ENCODE data around the gene FAM13C. TPM values are rescaled to one million over a fixed set of nuclear protein-coding genes. Genes with fewer than 3 reads are reported as not detected.

FAM13C gene
- total RNA-seq, 4 donors from 2014 or later = 10.3 to 36.9 (median 20.6) TPM

DNA sequence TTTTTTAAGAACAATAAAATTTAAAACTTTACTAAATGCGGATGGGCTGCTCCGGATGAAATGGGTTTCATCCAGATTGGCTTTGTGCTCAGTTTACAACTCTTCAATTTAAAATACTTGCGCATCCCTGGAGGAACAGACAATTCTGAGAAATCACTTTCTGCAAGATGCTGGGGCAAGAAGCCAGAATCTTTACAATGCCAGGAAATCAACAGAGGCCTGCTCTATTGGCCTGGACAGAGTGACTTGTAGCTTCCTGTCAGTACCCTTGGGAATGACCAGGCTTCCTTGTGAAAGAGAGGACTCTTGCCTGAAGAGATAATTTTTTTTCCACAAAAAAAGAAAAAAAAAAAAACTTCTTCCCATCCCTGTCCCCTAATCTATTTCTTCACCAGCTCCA lies 3.9 kb upstream of the FAM13C start:
- Histone ChIP-seq H3K27ac (no peak overlapping the region), H3K27me3 (no peaks in the 10 kb centered on the region)
- no peak for TF ChIP-seq POLR2A (IDR thresholded peaks at IDR 0.05)
- TF ChIP-seq, protein P1, sequence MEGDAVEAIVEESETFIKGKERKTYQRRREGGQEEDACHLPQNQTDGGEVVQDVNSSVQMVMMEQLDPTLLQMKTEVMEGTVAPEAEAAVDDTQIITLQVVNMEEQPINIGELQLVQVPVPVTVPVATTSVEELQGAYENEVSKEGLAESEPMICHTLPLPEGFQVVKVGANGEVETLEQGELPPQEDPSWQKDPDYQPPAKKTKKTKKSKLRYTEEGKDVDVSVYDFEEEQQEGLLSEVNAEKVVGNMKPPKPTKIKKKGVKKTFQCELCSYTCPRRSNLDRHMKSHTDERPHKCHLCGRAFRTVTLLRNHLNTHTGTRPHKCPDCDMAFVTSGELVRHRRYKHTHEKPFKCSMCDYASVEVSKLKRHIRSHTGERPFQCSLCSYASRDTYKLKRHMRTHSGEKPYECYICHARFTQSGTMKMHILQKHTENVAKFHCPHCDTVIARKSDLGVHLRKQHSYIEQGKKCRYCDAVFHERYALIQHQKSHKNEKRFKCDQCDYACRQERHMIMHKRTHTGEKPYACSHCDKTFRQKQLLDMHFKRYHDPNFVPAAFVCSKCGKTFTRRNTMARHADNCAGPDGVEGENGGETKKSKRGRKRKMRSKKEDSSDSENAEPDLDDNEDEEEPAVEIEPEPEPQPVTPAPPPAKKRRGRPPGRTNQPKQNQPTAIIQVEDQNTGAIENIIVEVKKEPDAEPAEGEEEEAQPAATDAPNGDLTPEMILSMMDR (IDR thresholded peaks at IDR 0.05) = no peak
- TF ChIP-seq EP300 (IDR thresholded peaks at IDR 0.05) = peak in 1 of 2 donors; percentile 60

DNA sequence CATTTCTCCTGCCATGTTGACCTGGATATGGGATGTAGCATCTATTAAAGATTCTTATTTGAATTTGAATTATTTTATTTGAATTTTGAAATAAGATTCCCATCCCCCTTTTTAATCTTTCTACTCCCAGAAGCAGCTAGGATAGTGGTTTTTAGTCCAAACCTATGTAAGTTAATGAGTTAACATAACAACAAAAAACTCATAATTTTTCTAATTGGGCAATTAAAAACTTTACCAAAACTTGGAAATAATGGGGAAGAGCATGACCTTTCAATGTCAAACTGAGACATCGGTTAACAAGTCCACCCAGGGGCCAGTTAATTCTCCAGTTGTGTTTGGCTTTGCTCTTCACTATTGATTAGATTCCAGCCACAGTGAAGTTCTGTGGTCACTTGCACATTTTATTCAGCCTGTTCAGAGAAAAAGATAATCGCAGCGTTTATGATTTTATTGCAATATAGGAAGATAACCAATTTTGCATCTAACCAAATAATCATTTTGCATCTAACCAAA lies 1.2 kb upstream of the FAM13C start:
- no peak for DNase-seq (ENCODE audit: low spot score in 2 of 2)
- Histone ChIP-seq H3K4me1 (peaks cover 0 to 16% (median 0%) of the 10 kb centered on the region in 4 donors), H3K27ac (peak overlapping the region in 2 of 4 donors; percentile 63 to 85), H3K4me3 (peak overlapping the region in 1 of 4 donors; percentile 75), H3K27me3 (no peaks in the 10 kb centered on the region), H3K36me3 (no peaks in the 10 kb centered on the region), H3K9me3 (no peaks in the 10 kb centered on the region)
- TF ChIP-seq POLR2A (IDR thresholded peaks at IDR 0.05) (no peak), EP300 (IDR thresholded peaks at IDR 0.05) (no peak)
- TF ChIP-seq, protein P1 (IDR thresholded peaks at IDR 0.05) = no peak
- 70 to 74% methylated on average over 3 of the region's 3 CpGs for WGBS, 2 donors

More for the DNA sequence above, 3.9 kb upstream of the FAM13C start:
- no peak for DNase-seq (ENCODE audit: low spot score in 2 of 2)
- Histone ChIP-seq H3K9me3 (no peaks in the 10 kb centered on the region), H3K4me3 (no peak overlapping the region), H3K4me1 (peaks cover 0 to 16% (median 0%) of the 10 kb centered on the region in 4 donors), H3K36me3 (no peaks in the 10 kb centered on the region)
- 70 to 72% methylated on average over 3 of the region's 3 CpGs for WGBS, 2 donors

DNA sequence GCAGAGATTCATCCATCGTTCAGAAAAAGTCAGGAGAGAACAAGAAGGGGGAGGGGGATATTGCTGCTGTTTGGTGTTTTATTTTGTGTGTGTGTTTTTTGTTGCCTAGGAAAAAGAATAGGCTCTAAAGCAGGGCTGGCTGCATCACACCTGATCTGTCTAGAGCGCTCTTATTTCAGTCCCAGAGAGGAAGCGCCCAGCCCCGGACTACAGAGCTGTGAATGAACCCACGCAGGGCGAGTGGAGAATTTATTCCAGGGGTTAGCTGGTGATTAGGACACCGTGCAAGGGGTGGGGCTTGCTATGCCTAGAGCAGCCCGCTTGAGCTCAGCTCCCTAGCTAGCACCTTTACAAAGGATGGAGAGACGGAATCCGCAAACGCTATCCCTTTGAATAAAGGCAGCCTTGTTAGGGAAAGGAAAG lies 621 bp upstream of the FAM13C start:
- Histone ChIP-seq H3K27me3 (no peaks in the 10 kb centered on the region), H3K9me3 (no peaks in the 10 kb centered on the region), H3K27ac (peak overlapping the region; percentile 46 to 85 (median 66)), H3K36me3 (no peaks in the 10 kb centered on the region), H3K4me1 (peaks cover 0 to 16% (median 0%) of the 10 kb centered on the region in 4 donors), H3K4me3 (peak overlapping the region; percentile 50 to 75 (median 58))
- peak; percentile 32 to 59 for DNase-seq (ENCODE audit: low spot score in 2 of 2)
- WGBS, 2 donors = 2 to 5% methylated on average over 11 of the region's 11 CpGs
- TF ChIP-seq, protein P1 (IDR thresholded peaks at IDR 0.05) = no peak
- TF ChIP-seq EP300 (IDR thresholded peaks at IDR 0.05) = peak in 1 of 2 donors; percentile 11

DNA sequence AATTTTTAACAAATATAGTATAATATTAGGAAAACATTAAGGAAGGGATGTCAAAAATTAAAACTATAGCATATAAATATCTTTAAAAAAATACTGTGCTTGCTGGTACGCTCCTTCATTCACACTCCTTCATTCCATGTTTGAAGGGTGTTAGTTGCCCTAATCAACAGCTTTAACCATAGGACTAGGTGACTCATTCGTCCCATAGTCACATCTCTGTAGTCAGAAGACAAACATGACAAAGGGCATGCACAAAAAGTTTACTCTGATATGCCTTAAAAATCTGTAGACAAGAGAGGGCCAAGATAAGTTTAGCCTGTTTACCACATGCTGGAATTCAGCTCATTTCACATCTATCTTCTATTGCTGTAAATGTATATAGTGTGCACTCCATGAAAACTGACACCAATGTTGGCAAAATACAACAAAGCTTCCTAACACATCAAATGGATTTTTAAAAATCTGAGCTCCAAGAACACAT lies 646 bp downstream of the FAM13C start:
- TF ChIP-seq, protein P1 (IDR thresholded peaks at IDR 0.05) = no peak
- TF ChIP-seq POLR2A (IDR thresholded peaks at IDR 0.05) (no peak), EP300 (IDR thresholded peaks at IDR 0.05) (no peak)
- no peaks in the 10 kb centered on the region for H3K9me3 ChIP-seq
- no peak for DNase-seq (ENCODE audit: low spot score in 2 of 2)
- H3K4me3 ChIP-seq = peak overlapping the region; percentile 50 to 75 (median 58)
- peaks cover 0 to 16% (median 0%) of the 10 kb centered on the region in 4 donors for H3K4me1 ChIP-seq
- WGBS, 2 donors = 52 to 80% methylated on average over 2 of the region's 2 CpGs
- H3K27me3 ChIP-seq = no peaks in the 10 kb centered on the region
- peak overlapping the region in 2 of 4 donors; percentile 63 to 85 for H3K27ac ChIP-seq
- no peaks in the 10 kb centered on the region for H3K36me3 ChIP-seq

DNA sequence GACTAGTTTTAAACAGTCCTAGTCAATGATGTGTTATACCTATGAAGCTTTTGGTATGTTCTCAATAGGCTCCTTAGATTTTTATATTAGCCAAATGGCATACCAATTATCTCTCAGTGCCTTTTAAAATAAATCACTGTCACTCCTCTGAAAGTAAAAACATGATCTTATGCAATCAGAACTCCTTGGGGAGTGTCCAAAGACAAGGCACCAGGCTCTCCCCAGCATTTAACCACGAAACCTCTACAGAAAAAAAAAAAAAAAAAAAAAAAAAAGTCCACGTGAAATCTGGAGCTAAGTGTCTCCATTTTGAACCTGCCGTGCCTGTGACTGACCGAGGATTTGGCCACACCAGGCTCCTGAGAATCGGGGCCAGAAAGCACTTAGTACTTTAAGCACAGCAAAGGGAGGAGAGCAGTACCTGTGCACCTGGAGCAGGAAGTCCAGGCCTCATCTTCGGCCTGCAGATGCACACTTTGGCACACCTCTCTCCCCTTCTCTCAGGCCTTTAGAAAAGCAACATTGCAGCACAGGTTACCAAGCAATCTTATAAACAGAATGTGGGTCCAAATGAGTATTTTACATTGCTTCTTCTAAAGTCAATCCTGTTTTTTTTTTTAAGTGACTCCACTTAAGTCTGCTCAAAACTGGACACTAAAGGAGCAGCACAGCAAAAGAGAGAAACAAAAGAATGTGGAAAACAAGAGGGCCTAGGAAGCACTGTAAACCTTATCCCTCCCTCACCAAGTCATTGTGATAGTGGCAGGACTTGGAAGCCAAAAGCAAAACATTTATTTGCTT lies 1.5 kb downstream of the FAM13C start:
- WGBS, 2 donors = 82 to 84% methylated on average over 6 of the region's 6 CpGs
- H3K4me1 ChIP-seq = peaks cover 0 to 16% (median 0%) of the 10 kb centered on the region in 4 donors
- H3K4me3 ChIP-seq = peak overlapping the region in 1 of 4 donors; percentile 75
- H3K27me3 ChIP-seq = no peaks in the 10 kb centered on the region
- no peaks in the 10 kb centered on the region for H3K36me3 ChIP-seq
- TF ChIP-seq, protein P1 (IDR thresholded peaks at IDR 0.05) = no peak
- TF ChIP-seq EP300 (IDR thresholded peaks at IDR 0.05) (no peak), POLR2A (IDR thresholded peaks at IDR 0.05) (no peak)
- no peak for DNase-seq (ENCODE audit: low spot score in 2 of 2)
- peak overlapping the region in 1 of 4 donors; percentile 85 for H3K27ac ChIP-seq
- no peaks in the 10 kb centered on the region for H3K9me3 ChIP-seq

Data from tibial nerve (tissue), 4 donors.